Ishikawa (cell line): ENCODE data around the gene MYRIP.

ENCODE experiments used
- CEBPB ChIP-seq: IDR thresholded peaks from 2 replicates; pipeline ENCODE4 v1.6.1; 2012
- CREB1 ChIP-seq: IDR thresholded peaks from 2 replicates; pipeline ENCODE4 v1.6.1; 2012; ENCODE audit warnings: low read depth
- EGR1 ChIP-seq: IDR thresholded peaks from 2 replicates; pipeline ENCODE4 v1.6.1; 2012
- EP300 ChIP-seq: IDR thresholded peaks from 2 replicates; pipeline ENCODE4 v1.6.1; 2012; ENCODE audit warnings: borderline replicate concordance
- FOXM1 ChIP-seq: IDR thresholded peaks from 2 replicates; pipeline ENCODE4 v1.6.1; 2012; ENCODE audit warnings: low read depth, borderline replicate concordance
- NFIC ChIP-seq: IDR thresholded peaks from 2 replicates; pipeline ENCODE4 v1.6.1; 2012
- RAD21 ChIP-seq: IDR thresholded peaks from 2 replicates; pipeline ENCODE4 v1.6.1; 2012; ENCODE audit warnings: low read depth
- REST ChIP-seq: IDR thresholded peaks from 2 replicates; pipeline ENCODE4 v1.6.1; 2012; ENCODE audit warnings: low read depth, mild to moderate bottlenecking
- TAF1 ChIP-seq: IDR thresholded peaks from 2 replicates; pipeline ENCODE4 v1.6.1; 2012; ENCODE audit warnings: low read depth, mild to moderate bottlenecking
- TCF12 ChIP-seq: IDR thresholded peaks from 2 replicates; pipeline ENCODE4 v1.6.1; 2012; ENCODE audit warnings: low read depth
- TEAD4 ChIP-seq: IDR thresholded peaks from 2 replicates; pipeline ENCODE4 v1.6.1; 2012
- USF1 ChIP-seq: IDR thresholded peaks from 2 replicates; pipeline ENCODE4 v1.6.1; 2012
- YY1 ChIP-seq: IDR thresholded peaks from 2 replicates; pipeline ENCODE4 v1.6.1; 2012; ENCODE audit warnings: low read depth
- ZBTB7A ChIP-seq: IDR thresholded peaks from 2 replicates; pipeline ENCODE4 v1.6.1; 2012; ENCODE audit warnings: low read depth
- TF ChIP-seq, protein P1 (sequence below): IDR thresholded peaks from 2 replicates; pipeline ENCODE4 v1.6.1; 2012

The MYRIP gene

GRCh38 chr3:39965461-39965860 is 156.1 kb downstream of the MYRIP start:
- TF ChIP-seq, protein P1, sequence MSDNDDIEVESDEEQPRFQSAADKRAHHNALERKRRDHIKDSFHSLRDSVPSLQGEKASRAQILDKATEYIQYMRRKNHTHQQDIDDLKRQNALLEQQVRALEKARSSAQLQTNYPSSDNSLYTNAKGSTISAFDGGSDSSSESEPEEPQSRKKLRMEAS, result no peak
- TF ChIP-seq YY1 (no peak), NFIC (no peak), FOXM1 (no peak), ZBTB7A (no peak), TAF1 (no peak), EP300 (no peak), RAD21 (no peak), CREB1 (no peak), TEAD4 (no peak), REST (no peak), TCF12 (no peak)

DNA sequence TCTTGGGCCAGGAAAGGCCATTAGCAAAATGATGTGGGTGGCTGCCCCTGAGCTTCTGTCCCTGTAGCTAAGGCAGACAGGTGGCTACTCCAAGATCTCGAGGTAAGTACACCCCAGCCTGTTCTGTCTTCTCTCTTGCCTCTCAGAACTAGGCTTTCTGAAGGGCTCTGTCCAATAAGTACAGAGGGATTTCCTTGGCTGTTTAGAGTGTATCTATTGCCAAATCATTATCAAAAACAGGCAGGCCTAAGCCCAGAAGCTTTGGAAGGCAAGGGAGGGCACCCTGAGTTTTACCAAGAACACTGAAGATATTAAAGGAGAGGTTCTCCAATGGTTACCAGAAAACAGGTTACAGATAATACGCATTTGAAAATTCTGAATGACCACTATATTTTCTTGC is 156.6 kb downstream of the MYRIP start:
- TF ChIP-seq FOXM1 (no peak), YY1 (no peak), TEAD4 (no peak), TCF12 (no peak), REST (no peak), EP300 (no peak), RAD21 (no peak), EGR1 (no peak), TAF1 (no peak), USF1 (no peak), ZBTB7A (no peak), CREB1 (no peak), NFIC (no peak), CEBPB (no peak)
- TF ChIP-seq, protein P1, result no peak

GRCh38 chr3:39970982-39971381 is 161.6 kb downstream of the MYRIP start:
- no peak for TF ChIP-seq USF1
- TF ChIP-seq FOXM1, result no peak
- no peak for TF ChIP-seq REST
- no peak for TF ChIP-seq EGR1
- no peak for TF ChIP-seq CEBPB
- TF ChIP-seq NFIC, result no peak
- no peak for TF ChIP-seq RAD21
- no peak for TF ChIP-seq TAF1
- TF ChIP-seq TEAD4, result no peak
- no peak for TF ChIP-seq ZBTB7A

DNA sequence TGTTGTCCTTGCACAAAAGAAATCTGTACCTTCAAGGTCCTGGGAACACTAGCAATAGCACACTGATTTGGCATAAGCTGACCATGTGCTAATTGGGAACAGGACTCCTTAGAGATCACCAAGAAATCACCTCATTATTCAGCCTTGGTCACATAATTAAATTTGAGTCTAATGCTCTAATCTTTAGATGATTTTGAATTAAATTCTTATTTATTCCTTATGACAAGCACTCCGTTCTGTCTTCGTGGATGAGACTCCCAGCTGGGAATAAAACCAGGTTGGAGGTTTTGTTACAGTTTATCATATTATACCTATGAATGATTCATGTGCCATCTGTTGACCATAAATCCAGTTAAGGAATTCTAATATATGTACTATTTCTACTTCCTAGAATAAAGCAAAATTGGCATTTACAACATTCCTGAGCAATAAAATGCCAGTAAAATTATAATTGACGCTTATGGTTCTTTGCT is 162.2 kb downstream of the MYRIP start:
- TF ChIP-seq CREB1 (no peak), EGR1 (no peak), USF1 (no peak), EP300 (no peak), TEAD4 (no peak), NFIC (no peak), REST (no peak), FOXM1 (no peak), ZBTB7A (no peak), TCF12 (no peak), CEBPB (no peak), YY1 (no peak), TAF1 (no peak), RAD21 (no peak)
- TF ChIP-seq, protein P1, result no peak
